ACC112 (cell line): ENCODE data around the gene STPG4.

ENCODE experiments used
- H2AFZ ChIP-seq: fragments of 200-600 bp; sonication (generic); one replicate; pipeline ENCODE4 v1.6.0; 2017; ENCODE audit warnings: antibody characterized with exemption, low read length; ENCODE audit not compliant: unreplicated experiment
- H3K27ac ChIP-seq: fragments of 200-600 bp; sonication (generic); 2 replicates; pipeline ENCODE4 v1.5.1; 2014; ENCODE audit warnings: low read depth, mild to moderate bottlenecking, antibody characterized with exemption, low read length, moderate library complexity
- H3K27me3 ChIP-seq: fragments of 200-600 bp; sonication (generic); 2 replicates; pipeline ENCODE4 v1.6.1; 2014; ENCODE audit warnings: mild to moderate bottlenecking, antibody characterized with exemption, low read length, moderate library complexity, mixed read lengths; ENCODE audit not compliant: insufficient read depth
- H3K36me3 ChIP-seq: fragments of 200-600 bp; sonication (generic); 2 replicates; pipeline ENCODE4 v1.6.1; 2016; ENCODE audit warnings: mild to moderate bottlenecking, antibody characterized with exemption, low read length, moderate library complexity, mixed read lengths; ENCODE audit not compliant: insufficient read depth
- H3K4me1 ChIP-seq: fragments of 200-600 bp; sonication (generic); one replicate; pipeline ENCODE4 v1.6.1; 2016; ENCODE audit warnings: low read length, mixed read lengths; ENCODE audit not compliant: insufficient read depth, unreplicated experiment, control insufficient read depth
- H3K4me3 ChIP-seq: fragments of 200-600 bp; sonication (generic); 2 replicates; pipeline ENCODE4 v1.5.1; 2014; ENCODE audit warnings: mild to moderate bottlenecking, low read depth, low read length
- H3K79me2 ChIP-seq: fragments of 200-600 bp; sonication (generic); one replicate; pipeline ENCODE4 v1.6.0; 2016; ENCODE audit warnings: low read length; ENCODE audit not compliant: control insufficient read depth, unreplicated experiment, insufficient read depth

STPG4 gene

GRCh38 chr2:47043142-47043890, 111.8 kb downstream of the STPG4 start:
- Histone ChIP-seq H3K4me1 (peaks cover 40% of the 10 kb centered on the region), H3K36me3 (peaks cover 4% of the 10 kb centered on the region; the same call in 1 of the 2 replicates), H2AFZ (no peak overlapping the region), H3K27ac (peak overlapping the region; percentile 92), H3K79me2 (peaks cover 4% of the 10 kb centered on the region), H3K27me3 (no peaks in the 10 kb centered on the region), H3K4me3 (peak overlapping the region; percentile 35)

GRCh38 chr2:47041891-47042684, 113.0 kb downstream of the STPG4 start:
- no peak overlapping the region for H3K4me3 ChIP-seq
- H2AFZ ChIP-seq = no peak overlapping the region
- peak overlapping the region; percentile 92 for H3K27ac ChIP-seq
- H3K36me3 ChIP-seq = peaks cover 4% of the 10 kb centered on the region; the same call in 1 of the 2 replicates
- peaks cover 40% of the 10 kb centered on the region for H3K4me1 ChIP-seq
- H3K27me3 ChIP-seq = no peaks in the 10 kb centered on the region
- H3K79me2 ChIP-seq = peaks cover 4% of the 10 kb centered on the region

- Histone ChIP-seq H3K36me3 (peaks cover 4% of the 10 kb centered on the region; the same call in 1 of the 2 replicates), H3K27me3 (no peaks in the 10 kb centered on the region), H3K27ac (peak overlapping the region; percentile 92; the same call in 1 of the 2 replicates), H2AFZ (no peak overlapping the region), H3K4me3 (no peak overlapping the region), H3K4me1 (peaks cover 40% of the 10 kb centered on the region), H3K79me2 (peaks cover 4% of the 10 kb centered on the region)
These were observed 114.0 kb downstream of the STPG4 start for GRCh38 chr2:47041063-47041462.

GRCh38 chr2:47040651-47041050, 114.5 kb downstream of the STPG4 start:
- H2AFZ ChIP-seq = no peak overlapping the region
- no peak overlapping the region for H3K4me3 ChIP-seq
- H3K36me3 ChIP-seq = peaks cover 4% of the 10 kb centered on the region; the same call in 1 of the 2 replicates
- H3K79me2 ChIP-seq = peaks cover 4% of the 10 kb centered on the region
- H3K27ac ChIP-seq = peak overlapping the region; percentile 1; the same call in 1 of the 2 replicates
- H3K27me3 ChIP-seq = no peaks in the 10 kb centered on the region
- H3K4me1 ChIP-seq = peaks cover 40% of the 10 kb centered on the region

- H3K4me1 ChIP-seq = peaks cover 47% of the 10 kb centered on the region
- no peak overlapping the region for H2AFZ ChIP-seq
- no peak overlapping the region; the same call in 1 of the 2 replicates for H3K27ac ChIP-seq
- H3K79me2 ChIP-seq = peaks cover 8% of the 10 kb centered on the region
- no peak overlapping the region for H3K4me3 ChIP-seq
- peaks cover 8% of the 10 kb centered on the region; the same call in 1 of the 2 replicates for H3K36me3 ChIP-seq
- H3K27me3 ChIP-seq = no peaks in the 10 kb centered on the region
These were observed 115.1 kb downstream of the STPG4 start for GRCh38 chr2:47039913-47040562.

GRCh38 chr2:47039489-47039870, 115.6 kb downstream of the STPG4 start:
- peaks cover 10% of the 10 kb centered on the region; the same call in 1 of the 2 replicates for H3K36me3 ChIP-seq
- peaks cover 8% of the 10 kb centered on the region for H3K79me2 ChIP-seq
- no peak overlapping the region for H3K27ac ChIP-seq
- no peak overlapping the region for H3K4me3 ChIP-seq
- no peak overlapping the region for H2AFZ ChIP-seq
- H3K27me3 ChIP-seq = no peaks in the 10 kb centered on the region
- H3K4me1 ChIP-seq = peaks cover 52% of the 10 kb centered on the region

GRCh38 chr2:47038656-47039488, 116.2 kb downstream of the STPG4 start:
- Histone ChIP-seq H3K27ac (no peak overlapping the region), H3K36me3 (peaks cover 6% of the 10 kb centered on the region; the same call in 1 of the 2 replicates), H3K79me2 (peaks cover 8% of the 10 kb centered on the region), H3K4me3 (no peak overlapping the region), H3K27me3 (no peaks in the 10 kb centered on the region), H3K4me1 (peaks cover 48% of the 10 kb centered on the region), H2AFZ (no peak overlapping the region)

- Histone ChIP-seq H3K27me3 (no peaks in the 10 kb centered on the region), H3K36me3 (peaks cover 6% of the 10 kb centered on the region; the same call in 1 of the 2 replicates), H3K27ac (no peak overlapping the region), H3K4me3 (no peak overlapping the region), H3K79me2 (peaks cover 8% of the 10 kb centered on the region), H2AFZ (no peak overlapping the region), H3K4me1 (peaks cover 49% of the 10 kb centered on the region)
These were observed 117.4 kb downstream of the STPG4 start for GRCh38 chr2:47037678-47038077.
